ENCODE measurements around the gene RAD9A.

- TF ChIP-seq CTCF (conservative IDR thresholded peaks at IDR 0.05; ENCODE audit: low read depth, low read length) = no peak
- no peak for TF ChIP-seq MXI1 (IDR thresholded peaks at IDR 0.05; ENCODE audit: borderline replicate concordance, low read depth, low read length)
- no peak for TF ChIP-seq USF2 (IDR thresholded peaks at IDR 0.05; ENCODE audit: low read depth, low read length)
- no peak for TF ChIP-seq RCOR1 (IDR thresholded peaks at IDR 0.05; ENCODE audit: insufficient replicate concordance, low read length)
- no peak for TF ChIP-seq RAD21 (IDR thresholded peaks at IDR 0.05; ENCODE audit: low read length)
- no peak for TF ChIP-seq POLR2A (IDR thresholded peaks at IDR 0.05; ENCODE audit: low read depth, low read length)
- no peak for TF ChIP-seq RFX5 (IDR thresholded peaks at IDR 0.05; ENCODE audit: low read depth, low read length)
These were observed 17.1 kb upstream of the RAD9A start for GRCh38 chr11:67374571-67375281.
